ENCODE measurements around the gene MSRB2. TPM values are rescaled to one million over a fixed set of nuclear protein-coding genes. Genes with fewer than 3 reads are reported as not detected.
A peak's percentile ranks its signal among the peaks of the same experiment; 100 is the strongest.
"Not testable (repeated sequence)": the region's sequence is repeated elsewhere in the genome, so short reads cannot be mapped to it uniquely, and the experiment has no call there.

MSRB2 gene
- polyA plus RNA-seq, 5 donors: 33.3 to 44.5 (median 38.1) TPM

GRCh38 chr10:23067939-23068775 lies 27.2 kb upstream of the MSRB2 start:
- DNase-seq: peak; percentile 53 to 60

- DNase-seq: no peak
These were observed 26.2 kb upstream of the MSRB2 start for GRCh38 chr10:23069019-23069815.

- DNase-seq: not testable (repeated sequence)
These were observed 25.1 kb upstream of the MSRB2 start for GRCh38 chr10:23070092-23070912.

GRCh38 chr10:23070913-23071218 lies 24.5 kb upstream of the MSRB2 start:
- no peak for DNase-seq

GRCh38 chr10:23072593-23072992 lies 22.8 kb upstream of the MSRB2 start:
- not testable (repeated sequence) for DNase-seq

GRCh38 chr10:23073527-23073926 lies 21.9 kb upstream of the MSRB2 start:
- DNase-seq: no peak

GRCh38 chr10:23075672-23076071 lies 19.7 kb upstream of the MSRB2 start:
- no peak for DNase-seq

GRCh38 chr10:23078114-23078513 lies 17.3 kb upstream of the MSRB2 start:
- no peak for DNase-seq

- no peak for DNase-seq
These were observed 15.7 kb upstream of the MSRB2 start for GRCh38 chr10:23079700-23080099.

GRCh38 chr10:23080262-23080661 lies 15.1 kb upstream of the MSRB2 start:
- no peak for DNase-seq

- no peak for DNase-seq
These were observed 14.1 kb upstream of the MSRB2 start for GRCh38 chr10:23081221-23081750.

- DNase-seq: no peak
These were observed 13.5 kb upstream of the MSRB2 start for GRCh38 chr10:23081891-23082290.

GRCh38 chr10:23088609-23089008 lies 6.8 kb upstream of the MSRB2 start:
- no peak for DNase-seq

- no peak for DNase-seq
These were observed 484 bp upstream of the MSRB2 start for GRCh38 chr10:23094786-23095403.

GRCh38 chr10:23095966-23096801 lies 805 bp downstream of the MSRB2 start:
- DNase-seq: peak; percentile 73

GRCh38 chr10:23096802-23097549 lies 1.6 kb downstream of the MSRB2 start:
- DNase-seq: peak; percentile 62 to 81

GRCh38 chr10:23099079-23099478 lies 3.7 kb downstream of the MSRB2 start:
- no peak for DNase-seq

GRCh38 chr10:23099816-23100215 lies 4.4 kb downstream of the MSRB2 start:
- no peak for DNase-seq

GRCh38 chr10:23100331-23101030 lies 5.1 kb downstream of the MSRB2 start:
- DNase-seq: no peak
